ENCODE measurements around the gene PRDX3.
"Not testable (repeated sequence)": the region's sequence is repeated elsewhere in the genome, so short reads cannot be mapped to it uniquely, and the experiment has no call there.

Gene PRDX3

GRCh38 chr10:119183664-119184412 is 5.2 kb upstream of the PRDX3 start:
- Histone ChIP-seq H3K27ac (no peak overlapping the region), H3K9me3 (ENCODE audit: low read depth, low read length) (no peaks in the 10 kb centered on the region), H3K36me3 (ENCODE audit: insufficient read depth, low read length) (no peaks in the 10 kb centered on the region), H3K4me3 (no peak overlapping the region), H3K9ac (ENCODE audit: insufficient read length) (no peak overlapping the region)
- TF ChIP-seq POLR2AphosphoS5 (IDR thresholded peaks at IDR 0.05; ENCODE audit: borderline replicate concordance, low read depth, low read length), result no peak
- no peak for TF ChIP-seq EZH2 (IDR thresholded peaks at IDR 0.05)
- no peak for TF ChIP-seq FOXP2 (optimal IDR thresholded peaks at IDR 0.05; ENCODE audit: control extremely low read depth, extremely low read length, insufficient read depth)
- DNase-seq (ENCODE audit: low read depth, low spot score), result no peak

GRCh38 chr10:119180850-119181400 is 2.3 kb upstream of the PRDX3 start:
- H3K36me3 ChIP-seq (ENCODE audit: insufficient read depth, low read length), result peaks cover 12% of the 10 kb centered on the region
- H3K4me3 ChIP-seq; DNase-seq (ENCODE audit: low read depth, low spot score); H3K9ac ChIP-seq (ENCODE audit: insufficient read length); H3K27ac ChIP-seq; H3K9me3 ChIP-seq (ENCODE audit: low read depth, low read length): not testable (repeated sequence)

- TF ChIP-seq POLR2AphosphoS5 (IDR thresholded peaks at IDR 0.05; ENCODE audit: borderline replicate concordance, low read depth, low read length), result no peak
- no peak for TF ChIP-seq EZH2 (IDR thresholded peaks at IDR 0.05)
- TF ChIP-seq FOXP2 (optimal IDR thresholded peaks at IDR 0.05; ENCODE audit: control extremely low read depth, extremely low read length, insufficient read depth), result no peak
- H3K9ac ChIP-seq (ENCODE audit: insufficient read length), result peak overlapping the region; percentile 92
- H3K36me3 ChIP-seq (ENCODE audit: insufficient read depth, low read length), result peaks cover 35% of the 10 kb centered on the region
- no peaks in the 10 kb centered on the region for H3K9me3 ChIP-seq (ENCODE audit: low read depth, low read length)
- no peak for DNase-seq (ENCODE audit: low read depth, low spot score)
- H3K27ac ChIP-seq, result peak overlapping the region; percentile 85; the same call in 1 of the 2 replicates
- peak overlapping the region; percentile 90 for H3K4me3 ChIP-seq
Measured at GRCh38 chr10:119177708-119178371, 772 bp downstream of the PRDX3 start.

GRCh38 chr10:119176166-119176565 is 2.4 kb downstream of the PRDX3 start:
- peaks cover 48% of the 10 kb centered on the region for H3K36me3 ChIP-seq (ENCODE audit: insufficient read depth, low read length)
- H3K9ac ChIP-seq (ENCODE audit: insufficient read length), result no peak overlapping the region
- TF ChIP-seq POLR2AphosphoS5 (IDR thresholded peaks at IDR 0.05; ENCODE audit: borderline replicate concordance, low read depth, low read length) (no peak), FOXP2 (optimal IDR thresholded peaks at IDR 0.05; ENCODE audit: control extremely low read depth, extremely low read length, insufficient read depth) (no peak)
- H3K9me3 ChIP-seq (ENCODE audit: low read depth, low read length), result no peaks in the 10 kb centered on the region
- peak overlapping the region; percentile 31; the same call in 1 of the 2 replicates for H3K27ac ChIP-seq
- no peak overlapping the region for H3K4me3 ChIP-seq
- DNase-seq (ENCODE audit: low read depth, low spot score), result no peak

- H3K9ac ChIP-seq (ENCODE audit: insufficient read length), result no peak overlapping the region
- peaks cover 59% of the 10 kb centered on the region for H3K36me3 ChIP-seq (ENCODE audit: insufficient read depth, low read length)
- DNase-seq (ENCODE audit: low read depth, low spot score), result no peak
- no peaks in the 10 kb centered on the region for H3K9me3 ChIP-seq (ENCODE audit: low read depth, low read length)
- no peak overlapping the region for H3K4me3 ChIP-seq
- no peak overlapping the region for H3K27ac ChIP-seq
- no peak for TF ChIP-seq EZH2 (IDR thresholded peaks at IDR 0.05)
- no peak for TF ChIP-seq POLR2AphosphoS5 (IDR thresholded peaks at IDR 0.05; ENCODE audit: borderline replicate concordance, low read depth, low read length)
- TF ChIP-seq FOXP2 (optimal IDR thresholded peaks at IDR 0.05; ENCODE audit: control extremely low read depth, extremely low read length, insufficient read depth), result no peak
Measured at GRCh38 chr10:119174109-119174508, 4.5 kb downstream of the PRDX3 start.

GRCh38 chr10:119167041-119167440 is 11.6 kb downstream of the PRDX3 start:
- Histone ChIP-seq H3K27ac (peak overlapping the region; percentile 42; the same call in 1 of the 2 replicates), H3K9ac (ENCODE audit: insufficient read length) (no peak overlapping the region), H3K36me3 (ENCODE audit: insufficient read depth, low read length) (peaks cover 24% of the 10 kb centered on the region; the same call in 1 of the 2 replicates), H3K4me3 (no peak overlapping the region), H3K9me3 (ENCODE audit: low read depth, low read length) (no peaks in the 10 kb centered on the region)
- TF ChIP-seq EZH2 (IDR thresholded peaks at IDR 0.05) (no peak), POLR2AphosphoS5 (IDR thresholded peaks at IDR 0.05; ENCODE audit: borderline replicate concordance, low read depth, low read length) (no peak), FOXP2 (optimal IDR thresholded peaks at IDR 0.05; ENCODE audit: control extremely low read depth, extremely low read length, insufficient read depth) (no peak)
- no peak for DNase-seq (ENCODE audit: low read depth, low spot score)

- no peak overlapping the region; the same call in 1 of the 2 replicates for H3K27ac ChIP-seq
- H3K9ac ChIP-seq (ENCODE audit: insufficient read length), result no peak overlapping the region
- H3K9me3 ChIP-seq (ENCODE audit: low read depth, low read length), result no peaks in the 10 kb centered on the region
- no peak overlapping the region for H3K4me3 ChIP-seq
- peaks cover 21% of the 10 kb centered on the region; the same call in 1 of the 2 replicates for H3K36me3 ChIP-seq (ENCODE audit: insufficient read depth, low read length)
- TF ChIP-seq FOXP2 (optimal IDR thresholded peaks at IDR 0.05; ENCODE audit: control extremely low read depth, extremely low read length, insufficient read depth), result no peak
- TF ChIP-seq EZH2 (IDR thresholded peaks at IDR 0.05), result no peak
- TF ChIP-seq POLR2AphosphoS5 (IDR thresholded peaks at IDR 0.05; ENCODE audit: borderline replicate concordance, low read depth, low read length), result no peak
- no peak for DNase-seq (ENCODE audit: low read depth, low spot score)
Measured at GRCh38 chr10:119166564-119166963, 12.0 kb downstream of the PRDX3 start.

GRCh38 chr10:119166118-119166500 is 12.5 kb downstream of the PRDX3 start:
- Histone ChIP-seq H3K9me3 (ENCODE audit: low read depth, low read length) (no peaks in the 10 kb centered on the region), H3K27ac (no peak overlapping the region), H3K4me3 (peak overlapping the region; percentile 81), H3K36me3 (ENCODE audit: insufficient read depth, low read length) (peaks cover 17% of the 10 kb centered on the region; the same call in 1 of the 2 replicates), H3K9ac (ENCODE audit: insufficient read length) (peak overlapping the region; percentile 83)
- no peak for DNase-seq (ENCODE audit: low read depth, low spot score)
- TF ChIP-seq EZH2 (IDR thresholded peaks at IDR 0.05), result no peak
- no peak for TF ChIP-seq FOXP2 (optimal IDR thresholded peaks at IDR 0.05; ENCODE audit: control extremely low read depth, extremely low read length, insufficient read depth)
- TF ChIP-seq POLR2AphosphoS5 (IDR thresholded peaks at IDR 0.05; ENCODE audit: borderline replicate concordance, low read depth, low read length), result no peak; the same call in 1 of the 2 replicates

Measured in SK-N-MC (cell line).